Mucosa of descending colon (tissue), 3 donors: Measurements from ENCODE around the gene KCTD14. TPM values are rescaled to one million over a fixed set of nuclear protein-coding genes. Genes with fewer than 3 reads are reported as not detected.
"Not testable (repeated sequence)": the region's sequence is repeated elsewhere in the genome, so short reads cannot be mapped to it uniquely, and the experiment has no call there.

Source experiments
- ATAC-seq: fragments of 200-7000 bp; cut with Tn5 transposase; one replicate; pipeline ENCODE4 v1.9.1; 2020; ENCODE audit warnings: mild to moderate bottlenecking, moderate library complexity
- DNase-seq, 3 donors: peaks; one replicate each; pipeline ENCODE4 v3.0.0-alpha.2; 2020
- H3K36me3 ChIP-seq: fragments of 200-600 bp; one replicate; pipeline ENCODE4 v1.8.0; 2021; ENCODE audit warnings: low read depth, mild to moderate bottlenecking
- H3K4me1 ChIP-seq: fragments of 200-600 bp; one replicate; pipeline ENCODE4 v1.8.0; 2021; ENCODE audit warnings: low read depth, mild to moderate bottlenecking
- H3K4me3 ChIP-seq: fragments of 200-600 bp; one replicate; pipeline ENCODE4 v1.8.0; 2021; ENCODE audit warnings: mild to moderate bottlenecking
- H3K9me3 ChIP-seq: fragments of 200-600 bp; one replicate; pipeline ENCODE4 v1.8.0; 2021; ENCODE audit warnings: mild to moderate bottlenecking
- CTCF ChIP-seq: fragments of 200-600 bp; IDR thresholded peaks from one replicate; pipeline ENCODE4 v1.8.0; 2022; ENCODE audit warnings: antibody characterized with exemption, mild to moderate bottlenecking
- intact Hi-C, 2 donors: fragments of 100-400 bp; cut with DNase I in 1 of 2; cut with micrococcal nuclease in 1 of 2; formaldehyde crosslinking; loops; one replicate each; pipeline versions ENCODE4 v1.11.0 to v1.11.1; 2022; cut with DNase I, micrococcal nuclease
- total RNA-seq, 3 donors: library from RNA; stranded (reverse); fragmentation: NEBNext Ultra II Directional in 2 of 3; extraction: Animal tissue kit (Norgen Biotek cat#: 25700) in 2 of 3; gene quantifications; one replicate each; pipeline versions ENCODE4 v1.2.1 to v1.2.4, GENCODE V29; 2021 to 2023
- donor health status: DM: no; HTN: no; CAD: no; lungs with moderate emphysema.
- donor health status: DM: no; HTN: no; CAD: no.
- donor health status: DM: no; HTN: yes; CAD: no.

The KCTD14 gene
- total RNA-seq, 3 donors from 2014 or later = 4.3 to 13.2 (median 9.9) TPM

DNA sequence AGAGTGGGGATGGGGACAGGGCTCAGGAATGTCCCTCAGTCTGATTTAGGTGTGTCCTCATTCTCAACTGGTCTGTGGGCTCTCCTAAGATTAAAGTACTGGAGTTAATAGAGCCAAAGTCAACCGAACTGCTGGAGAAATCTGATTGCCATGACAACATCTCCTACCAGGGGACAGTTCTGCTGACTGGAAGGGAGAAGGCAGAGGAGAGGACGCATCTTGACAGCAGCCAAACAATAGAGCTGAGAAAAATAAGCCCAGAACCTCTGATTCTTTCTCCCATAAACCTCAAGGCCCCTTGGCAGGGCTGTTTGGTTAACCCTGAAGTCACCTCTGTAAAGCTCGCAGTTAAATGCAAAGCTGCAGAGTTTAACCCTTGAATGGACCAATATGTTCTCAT, 2.8 kb downstream of the KCTD14 start:
- no peaks in the 10 kb centered on the region for H3K36me3 ChIP-seq
- intact Hi-C loops = no loop called here
- H3K9me3 ChIP-seq = no peaks in the 10 kb centered on the region
- ATAC-seq (no peak), DNase-seq (no peak)
- no peak overlapping the region for H3K4me3 ChIP-seq
- no peak for TF ChIP-seq CTCF
- no peaks in the 10 kb centered on the region for H3K4me1 ChIP-seq

DNA sequence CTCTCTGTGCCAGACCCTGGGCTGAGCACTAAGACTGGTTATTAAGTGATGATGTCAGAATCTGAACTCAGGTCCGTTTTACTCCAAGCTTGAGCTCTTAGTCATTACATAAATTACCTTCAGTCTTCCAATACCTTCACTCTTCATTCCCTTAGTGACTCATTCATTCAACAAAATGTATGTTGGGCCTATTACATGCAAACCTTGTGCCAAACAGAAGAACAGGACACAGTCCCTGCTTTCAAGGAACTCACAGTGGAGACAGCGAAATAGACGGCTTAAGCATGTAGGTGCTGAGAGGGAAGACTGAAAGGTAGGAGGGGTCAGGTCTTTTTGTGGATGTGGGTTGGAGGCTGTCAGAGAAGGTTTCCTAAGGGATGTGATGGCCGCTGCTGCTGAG, 3.3 kb downstream of the KCTD14 start:
- DNase-seq (no peak), ATAC-seq (peak; percentile 26)
- H3K4me3 ChIP-seq = no peak overlapping the region
- H3K4me1 ChIP-seq = no peaks in the 10 kb centered on the region
- intact Hi-C loops = no loop called here
- H3K9me3 ChIP-seq = no peaks in the 10 kb centered on the region
- TF ChIP-seq CTCF = no peak
- H3K36me3 ChIP-seq = no peaks in the 10 kb centered on the region

- Histone ChIP-seq H3K4me1 (no peaks in the 10 kb centered on the region), H3K36me3 (no peaks in the 10 kb centered on the region), H3K4me3 (no peak overlapping the region), H3K9me3 (no peaks in the 10 kb centered on the region)
- no peak for DNase-seq
- intact Hi-C loops = no loop called here
- TF ChIP-seq CTCF = no peak
- ATAC-seq = no peak
These were observed 7.2 kb downstream of the KCTD14 start for GRCh38 chr11:78015878-78016277.

GRCh38 chr11:78014937-78015520, 8.0 kb downstream of the KCTD14 start:
- H3K36me3 ChIP-seq, ATAC-seq, intact Hi-C loops: not testable (repeated sequence)

DNA sequence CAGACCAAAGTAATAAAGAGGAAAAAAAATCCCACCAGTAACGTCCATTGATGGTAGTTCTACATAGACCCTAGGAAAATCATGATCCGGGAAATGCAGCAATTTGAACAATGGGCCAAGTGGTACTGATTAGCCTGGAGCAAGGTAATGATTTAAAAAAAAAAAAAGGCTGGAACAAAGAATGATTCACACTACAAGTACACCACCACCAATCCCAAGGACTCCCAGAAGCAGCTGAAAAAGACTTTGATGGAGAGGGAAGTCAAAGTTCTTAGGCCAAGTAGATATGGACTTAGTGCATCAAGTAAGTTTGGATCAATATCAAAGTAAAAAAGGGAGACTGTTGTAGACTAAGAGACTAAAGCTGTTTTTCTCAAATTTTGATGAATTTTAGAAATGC, 11.8 kb downstream of the KCTD14 start:
- Histone ChIP-seq H3K4me3 (no peak overlapping the region), H3K36me3 (no peaks in the 10 kb centered on the region), H3K4me1 (no peaks in the 10 kb centered on the region), H3K9me3 (no peaks in the 10 kb centered on the region)
- intact Hi-C loops = no loop called here
- no peak for ATAC-seq
- no peak for DNase-seq
- no peak for TF ChIP-seq CTCF

More at GRCh38 chr11:78014937-78015520, 8.0 kb downstream of the KCTD14 start:
- not testable (repeated sequence) for H3K4me1 ChIP-seq, H3K9me3 ChIP-seq, DNase-seq, H3K4me3 ChIP-seq

DNA sequence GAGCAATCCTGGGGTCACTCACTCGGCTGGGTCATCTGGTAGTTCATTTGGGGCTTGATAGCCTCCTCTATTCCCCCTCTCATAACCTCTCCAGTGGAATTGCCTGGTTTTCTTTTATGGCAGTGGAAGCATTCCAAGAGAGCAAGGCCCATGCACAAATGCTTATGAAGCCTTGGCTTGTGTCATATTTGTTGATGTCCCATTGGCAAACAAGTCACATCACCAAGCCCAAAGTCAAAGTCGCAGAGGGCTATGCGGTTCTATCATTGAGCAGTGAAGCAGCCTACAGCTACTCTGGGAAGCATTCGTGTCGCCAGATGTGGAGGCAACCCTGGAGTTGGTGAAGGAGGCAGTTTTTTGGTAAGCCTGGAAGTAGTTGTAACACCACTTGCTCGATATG, 12.3 kb downstream of the KCTD14 start:
- intact Hi-C loops = no loop called here
- H3K36me3 ChIP-seq = no peaks in the 10 kb centered on the region
- TF ChIP-seq CTCF = no peak
- no peak overlapping the region for H3K4me3 ChIP-seq
- H3K9me3 ChIP-seq = no peaks in the 10 kb centered on the region
- no peak for DNase-seq
- no peaks in the 10 kb centered on the region for H3K4me1 ChIP-seq
- ATAC-seq = no peak
